ENCODE measurements around the gene MARK3. TPM values are rescaled to one million over a fixed set of nuclear protein-coding genes. Genes with fewer than 3 reads are reported as not detected.
A peak's percentile ranks its signal among the peaks of the same experiment; 100 is the strongest.

The MARK3 gene
- total RNA-seq, 1 donor from 2014 or later = 138 TPM

GRCh38 chr14:103341250-103342129 is 43.7 kb upstream of the MARK3 start:
- H3K4me3 Mint-ChIP-seq (ENCODE audit: low read depth) = no peak overlapping the region
- TF ChIP-seq CTCF (IDR thresholded peaks at IDR 0.05; ENCODE audit: unreplicated experiment) = no peak
- peaks cover 14% of the 10 kb centered on the region for H3K4me1 Mint-ChIP-seq (ENCODE audit: low read depth)
- no peak for DNase-seq (ENCODE audit: low spot score, unreplicated experiment)
- H3K36me3 Mint-ChIP-seq (ENCODE audit: insufficient read depth) = peaks cover 69% of the 10 kb centered on the region
- H3K27me3 Mint-ChIP-seq = no peaks in the 10 kb centered on the region
- H3K27ac Mint-ChIP-seq = peak overlapping the region; percentile 83
- no peaks in the 10 kb centered on the region for H3K9me3 Mint-ChIP-seq (ENCODE audit: low read depth)

GRCh38 chr14:103343164-103343879 is 41.9 kb upstream of the MARK3 start:
- Mint-ChIP-seq H3K4me1 (ENCODE audit: low read depth) (peaks cover 15% of the 10 kb centered on the region), H3K27ac (no peak overlapping the region), H3K9me3 (ENCODE audit: low read depth) (no peaks in the 10 kb centered on the region), H3K4me3 (ENCODE audit: low read depth) (no peak overlapping the region), H3K36me3 (ENCODE audit: insufficient read depth) (peaks cover 52% of the 10 kb centered on the region), H3K27me3 (no peaks in the 10 kb centered on the region)
- no peak for TF ChIP-seq CTCF (IDR thresholded peaks at IDR 0.05; ENCODE audit: unreplicated experiment)
- DNase-seq (ENCODE audit: low spot score, unreplicated experiment) = no peak

DNA sequence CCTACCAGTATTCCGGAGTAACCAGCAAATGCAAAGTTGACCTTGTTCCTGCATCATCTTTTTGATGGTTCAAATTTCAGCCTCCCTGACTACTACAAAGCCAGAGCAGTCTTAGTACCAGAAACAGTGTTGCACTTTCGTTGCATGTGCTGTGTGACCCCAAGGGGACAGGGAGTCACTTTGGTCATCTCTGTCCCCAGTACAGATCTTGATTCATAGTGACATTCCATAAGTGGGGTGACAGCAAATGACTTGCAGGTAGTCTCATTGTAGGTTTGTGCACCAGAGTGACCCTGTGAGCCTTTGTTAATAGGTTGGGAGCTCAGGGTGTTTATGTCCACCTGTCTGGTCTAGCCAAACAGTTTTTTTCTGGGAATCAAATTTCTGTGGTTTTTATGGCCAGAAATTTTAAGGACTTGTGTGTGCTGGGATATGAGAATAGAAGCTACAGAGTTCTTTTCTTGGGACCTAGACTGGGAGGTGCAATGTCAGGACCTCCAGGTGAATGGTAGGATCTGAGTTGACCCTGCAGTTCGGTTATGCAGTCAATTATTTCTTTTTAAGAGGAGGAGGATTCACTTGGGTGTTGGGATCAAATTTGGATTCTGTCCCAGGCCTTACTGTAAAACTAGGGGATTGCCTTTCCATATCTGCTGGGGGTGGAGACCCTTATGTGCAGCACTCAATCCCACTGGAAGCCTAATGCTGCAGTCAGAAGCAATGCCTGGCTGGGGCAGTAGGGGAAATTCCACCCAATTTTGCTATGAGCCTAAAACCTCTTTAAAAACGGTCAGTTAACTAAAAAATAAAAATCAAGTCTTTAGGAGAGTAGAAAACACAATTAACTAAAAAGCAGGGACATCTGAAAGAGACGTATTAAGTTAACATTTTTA is 41.1 kb upstream of the MARK3 start:
- peak overlapping the region; percentile 50 for H3K27ac Mint-ChIP-seq
- H3K9me3 Mint-ChIP-seq (ENCODE audit: low read depth) = no peaks in the 10 kb centered on the region
- no peak for DNase-seq (ENCODE audit: low spot score, unreplicated experiment)
- no peaks in the 10 kb centered on the region for H3K27me3 Mint-ChIP-seq
- no peak for TF ChIP-seq CTCF (IDR thresholded peaks at IDR 0.05; ENCODE audit: unreplicated experiment)
- H3K36me3 Mint-ChIP-seq (ENCODE audit: insufficient read depth) = peaks cover 46% of the 10 kb centered on the region
- H3K4me1 Mint-ChIP-seq (ENCODE audit: low read depth) = peaks cover 14% of the 10 kb centered on the region
- no peak overlapping the region for H3K4me3 Mint-ChIP-seq (ENCODE audit: low read depth)

- no peak for DNase-seq (ENCODE audit: low spot score, unreplicated experiment)
- Mint-ChIP-seq H3K36me3 (ENCODE audit: insufficient read depth) (peaks cover 27% of the 10 kb centered on the region), H3K27ac (no peak overlapping the region), H3K27me3 (no peaks in the 10 kb centered on the region), H3K4me1 (ENCODE audit: low read depth) (peaks cover 14% of the 10 kb centered on the region), H3K9me3 (ENCODE audit: low read depth) (no peaks in the 10 kb centered on the region), H3K4me3 (ENCODE audit: low read depth) (no peak overlapping the region)
- TF ChIP-seq CTCF (IDR thresholded peaks at IDR 0.05; ENCODE audit: unreplicated experiment) = no peak
Observed at GRCh38 chr14:103346286-103346685, 38.9 kb upstream of the MARK3 start.
